ENCODE data around the gene TEC.

Gene TEC

DNA sequence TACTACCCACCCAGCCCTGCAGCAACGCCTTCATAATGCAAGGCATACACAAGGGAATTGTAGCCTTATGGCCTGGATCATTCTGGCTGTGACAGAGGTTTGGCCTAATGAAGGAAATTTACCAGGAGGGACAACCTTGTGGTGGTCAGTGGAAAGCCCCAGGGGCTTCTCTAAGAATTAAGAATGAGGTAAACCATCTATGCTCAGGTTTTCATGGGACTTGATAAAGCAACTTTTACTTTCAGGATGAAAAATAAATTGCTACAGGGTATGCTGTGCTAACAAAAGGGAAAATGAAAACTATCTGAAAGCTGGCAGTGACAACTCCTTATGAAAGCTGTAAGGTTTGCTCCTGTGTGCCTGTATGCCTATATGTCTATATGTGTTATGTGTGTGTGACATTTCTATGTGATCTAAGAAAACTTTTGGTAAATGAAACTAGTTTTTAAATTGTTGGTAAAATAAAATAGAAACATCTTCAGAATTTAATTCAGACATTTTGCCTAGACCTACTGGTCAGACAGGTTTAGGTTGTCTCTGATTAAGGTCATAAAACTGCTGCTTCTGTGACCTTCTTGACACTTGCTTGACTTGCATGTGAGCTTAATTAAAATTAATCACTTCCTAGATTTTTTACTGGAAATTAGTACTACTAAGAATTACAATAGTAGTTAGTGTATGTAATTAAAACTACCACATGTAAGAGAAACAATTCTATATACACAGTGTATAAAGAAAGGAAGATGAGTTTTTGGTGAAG, 115.7 kb downstream of the TEC start:
- no peak for DNase-seq

DNA sequence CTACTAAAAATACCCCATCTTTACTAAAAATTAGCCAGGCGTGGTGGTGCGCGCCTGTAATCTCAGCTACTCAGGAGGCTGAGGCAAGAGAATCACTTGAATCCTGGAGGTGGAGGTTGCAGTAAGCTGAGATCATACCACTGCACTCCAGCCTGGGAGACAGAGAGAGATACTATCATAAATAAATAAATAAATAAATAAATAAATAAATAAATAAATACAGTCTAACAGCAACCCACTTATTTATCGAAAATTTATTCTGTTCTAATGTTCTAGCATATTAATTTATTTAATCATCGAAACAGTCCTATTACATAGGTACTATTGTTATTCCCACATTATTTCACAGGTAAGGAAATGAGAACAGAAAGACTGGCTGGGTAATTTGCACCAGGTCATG, 117.4 kb downstream of the TEC start:
- DNase-seq, result no peak

- DNase-seq, result no peak
Measured at GRCh38 chr4:48149827-48150370, 119.7 kb downstream of the TEC start.

DNA sequence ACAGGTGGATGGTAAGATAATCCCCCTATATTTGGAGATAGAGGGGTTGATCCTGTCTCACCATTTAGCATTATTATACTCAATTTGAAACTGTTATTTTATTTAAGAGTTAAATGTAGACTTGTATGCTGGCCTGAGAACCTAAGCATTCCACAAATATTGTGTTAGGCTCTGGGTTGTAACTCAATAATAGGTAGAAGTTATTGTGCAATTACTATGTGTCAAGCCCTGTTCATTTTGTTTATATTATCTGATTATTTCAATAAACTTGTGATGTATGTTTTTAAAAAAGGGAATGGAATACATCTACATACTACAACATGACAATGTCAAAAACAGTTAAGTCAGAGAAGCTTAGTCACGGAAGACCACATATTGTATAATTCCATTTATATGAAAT, 122.0 kb downstream of the TEC start:
- DNase-seq, result no peak

DNA sequence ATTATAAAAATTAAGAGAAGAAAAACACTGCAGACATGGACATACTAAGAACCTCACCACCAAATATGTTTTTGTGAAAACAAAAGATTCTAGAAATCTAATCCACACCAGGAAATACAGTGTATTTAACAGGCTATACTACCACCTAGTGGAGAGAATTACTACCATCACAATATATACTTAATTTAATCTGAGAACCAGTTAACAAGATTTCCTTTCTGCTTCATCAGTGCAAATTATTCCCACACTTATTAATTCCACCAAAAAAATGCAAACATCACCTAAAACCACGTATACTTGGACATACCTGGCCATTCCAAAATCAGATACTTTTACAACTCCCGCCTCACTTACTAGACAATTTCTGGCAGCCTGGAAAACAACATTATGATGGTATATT, 128.6 kb downstream of the TEC start:
- peak; percentile 23 for DNase-seq

GRCh38 chr4:48139691-48140090, 129.9 kb downstream of the TEC start:
- peak; percentile 5 for DNase-seq

DNA sequence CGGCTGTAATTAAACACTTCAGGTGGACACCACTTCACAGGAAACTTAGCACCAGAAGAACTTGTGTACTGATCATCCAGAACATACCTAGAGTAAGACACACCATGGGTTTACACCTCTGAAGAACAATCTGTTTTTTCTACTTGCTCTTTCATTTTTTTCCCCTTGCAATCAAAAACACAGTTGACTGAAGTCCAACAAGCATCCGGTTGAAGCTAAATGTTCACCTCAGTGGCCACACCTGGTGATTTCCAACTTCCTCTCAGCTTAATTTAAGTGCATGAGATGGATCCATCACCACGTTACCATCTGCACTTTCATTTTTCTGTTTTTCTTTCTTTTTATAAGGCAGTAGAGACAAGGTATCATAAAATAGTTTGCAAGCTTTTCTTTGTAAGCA, 130.7 kb downstream of the TEC start:
- DNase-seq, result no peak

DNA sequence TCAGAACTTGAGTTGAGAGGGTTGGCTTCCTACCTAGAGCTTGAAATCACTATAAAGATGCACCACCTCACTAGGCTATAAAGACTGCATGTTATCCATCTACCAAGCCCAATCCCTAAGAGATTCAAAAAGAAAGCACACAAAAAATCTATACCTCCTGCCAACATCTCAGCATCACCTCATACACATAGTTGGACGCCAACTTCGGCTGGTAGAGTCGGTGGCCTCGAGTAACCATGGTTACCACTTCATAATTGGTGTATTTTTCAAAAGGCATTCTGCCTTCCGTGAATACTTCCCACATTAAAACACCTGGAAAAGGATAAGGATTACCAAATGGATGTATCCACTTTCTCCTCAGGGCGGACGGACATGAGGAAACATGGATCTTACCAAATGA, 131.1 kb downstream of the TEC start:
- no peak for DNase-seq

DNA sequence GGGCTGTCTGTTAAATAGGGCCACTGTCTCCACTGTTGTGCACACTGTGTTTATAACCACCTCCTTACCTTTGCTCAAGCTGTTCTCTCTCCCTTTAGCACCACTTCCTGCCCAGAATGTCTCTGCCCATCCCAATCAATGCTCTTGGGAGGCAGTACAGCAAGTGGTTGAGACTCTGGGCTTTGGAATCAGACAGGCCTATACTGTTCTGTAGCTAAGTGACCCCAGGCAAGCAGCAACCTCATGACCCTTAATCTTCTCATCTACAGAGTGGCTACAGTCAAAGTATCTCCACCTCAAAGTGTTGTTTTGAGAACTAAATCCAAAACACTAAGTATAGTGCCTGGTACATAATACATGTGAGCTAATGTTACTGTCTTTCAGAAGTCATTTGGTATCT, 131.8 kb downstream of the TEC start:
- no peak for DNase-seq

DNA sequence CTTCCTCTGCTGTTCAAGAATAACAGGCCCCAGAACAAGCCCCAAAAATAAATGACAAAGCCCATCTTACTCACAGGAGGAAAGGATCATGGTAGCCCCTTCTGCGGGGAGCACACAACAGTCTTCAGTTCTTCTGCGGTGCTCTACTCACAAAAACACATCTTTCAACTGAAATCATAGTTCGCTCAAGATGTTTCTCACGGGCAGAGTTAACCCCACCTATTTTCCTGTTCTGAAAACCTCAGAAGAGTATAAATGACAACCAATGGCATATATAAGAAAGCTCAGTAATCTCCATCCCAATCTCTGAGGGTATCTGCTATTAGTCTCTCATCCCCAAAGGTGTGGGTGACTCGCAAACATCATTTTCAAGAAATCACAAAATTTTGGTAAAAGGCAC, 135.6 kb downstream of the TEC start, which contains the start of gene TXK:
Gene TXK, minus strand, starts transcription at position 170 of the 400 bp plus-strand sequence. Its CDS starts 80 bp downstream, at position 90.
- DNase-seq, result no peak

GRCh38 chr4:48133669-48134068, 136.0 kb downstream of the TEC start:
- no peak for DNase-seq

- no peak for DNase-seq
Measured at GRCh38 chr4:48131736-48132135, 137.9 kb downstream of the TEC start.

DNA sequence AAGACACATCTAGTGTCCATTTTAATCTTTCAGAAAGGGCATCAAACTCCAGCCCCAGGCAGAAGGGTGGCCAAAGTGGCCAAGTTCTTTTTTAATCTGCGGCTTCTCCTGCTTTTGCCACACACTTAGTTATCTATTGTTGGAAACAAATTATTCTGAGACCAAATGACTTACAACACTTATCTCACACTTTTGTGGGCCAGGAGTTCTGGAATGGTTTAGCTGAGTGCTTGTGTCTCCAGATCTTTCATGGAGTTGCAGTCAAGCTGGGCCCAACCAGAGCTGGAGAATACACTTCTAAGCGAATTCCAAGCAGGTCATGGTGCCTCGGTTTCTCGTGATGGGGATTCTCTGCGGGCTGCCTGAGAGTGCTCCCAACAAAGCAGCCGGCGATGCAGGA, 139.5 kb downstream of the TEC start:
- no peak for DNase-seq

- DNase-seq, result no peak
Measured at GRCh38 chr4:48129307-48130014, 140.2 kb downstream of the TEC start.

- peak; percentile 61 for DNase-seq
Measured at GRCh38 chr4:48127682-48128404, 141.8 kb downstream of the TEC start.

DNA sequence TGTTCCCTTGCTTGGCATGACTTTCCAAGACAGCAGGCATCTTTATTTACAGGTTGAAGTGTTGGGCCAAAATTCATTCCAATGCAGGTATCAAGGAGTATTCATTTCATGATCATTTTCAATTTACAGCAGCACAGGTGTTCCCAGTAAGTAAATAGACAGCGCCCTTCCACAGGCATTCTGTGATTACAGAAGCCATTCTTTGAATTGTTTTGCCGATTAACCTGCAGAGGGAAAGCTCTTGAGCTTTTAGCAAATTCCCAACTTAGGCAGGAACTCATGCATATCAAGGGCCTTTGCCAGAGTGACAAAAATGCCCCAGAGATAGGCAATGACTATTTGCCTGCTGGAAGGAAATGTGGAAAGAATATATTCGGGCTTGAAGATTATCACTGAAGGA, 142.4 kb downstream of the TEC start:
- DNase-seq, result peak; percentile 8

DNA sequence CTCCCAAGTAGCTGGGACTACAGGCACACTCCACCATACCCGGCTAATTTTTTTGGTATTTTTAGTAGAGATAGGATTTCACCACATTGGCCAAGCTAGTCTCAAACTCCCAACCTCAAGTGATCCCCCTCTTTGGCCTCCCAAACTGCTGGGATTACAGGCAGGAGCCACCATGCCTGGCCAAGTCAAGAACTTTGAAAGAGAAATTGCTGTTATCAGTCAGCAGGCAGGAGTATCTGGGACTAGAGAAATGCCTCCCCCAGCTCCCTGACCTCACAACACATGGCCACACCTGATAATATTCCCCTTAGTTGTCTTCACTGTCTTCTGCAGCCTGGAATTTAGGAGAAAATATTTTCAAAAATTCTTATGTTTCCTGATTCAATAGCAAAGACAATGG, 143.0 kb downstream of the TEC start:
- no peak for DNase-seq

- DNase-seq, result no peak
Measured at GRCh38 chr4:48124870-48125269, 144.8 kb downstream of the TEC start.

DNA sequence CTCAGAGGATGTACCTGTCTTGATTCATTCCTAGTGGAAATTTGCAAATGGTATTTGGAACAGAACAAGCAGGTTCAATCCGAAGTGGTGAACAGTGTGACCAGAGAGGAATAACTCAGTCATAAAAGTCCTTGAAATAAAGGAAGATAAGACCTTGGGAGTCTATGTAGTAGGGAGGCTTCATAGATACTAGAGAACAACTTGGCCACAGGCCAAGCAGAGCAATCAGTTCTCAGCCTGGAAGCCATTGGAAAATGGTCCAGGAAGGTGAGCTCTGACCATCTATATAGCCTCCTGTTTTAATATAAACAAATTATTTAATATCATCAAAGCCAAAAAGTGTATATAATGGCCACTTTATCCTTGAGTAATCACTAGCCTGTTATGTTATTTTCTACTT, 146.9 kb downstream of the TEC start:
- peak; percentile 4 for DNase-seq

GRCh38 chr4:48121180-48121579, 148.5 kb downstream of the TEC start:
- no peak for DNase-seq

GRCh38 chr4:48120132-48120531, 149.5 kb downstream of the TEC start:
- DNase-seq, result no peak

DNA sequence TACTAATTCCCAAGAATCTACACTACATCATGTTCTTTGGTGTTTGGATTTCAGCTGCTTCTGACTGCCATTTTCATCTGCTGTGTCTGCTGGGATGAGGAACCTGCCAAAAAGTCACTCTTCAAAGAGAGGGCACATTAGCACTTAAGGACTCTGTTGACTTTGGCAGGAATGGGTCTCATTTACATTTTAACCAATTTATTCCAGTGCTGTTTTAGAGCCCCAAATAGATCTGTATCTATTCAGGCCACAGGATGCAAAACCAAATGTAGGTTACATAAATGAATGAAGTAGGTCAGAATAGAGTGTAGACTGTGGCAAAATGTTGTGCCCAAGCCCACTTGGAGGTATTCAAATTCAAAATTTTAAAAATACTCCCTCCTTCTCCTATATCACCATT, 150.0 kb downstream of the TEC start:
- DNase-seq, result peak; percentile 22

GRCh38 chr4:48118081-48118480, 151.6 kb downstream of the TEC start:
- DNase-seq, result no peak

GRCh38 chr4:48116582-48116981, 153.1 kb downstream of the TEC start:
- DNase-seq, result no peak

Data from NCI-H2029 (cell line).